ENCODE results near the gene MAP4K3.

GRCh38 chr2:39266916-39267434 is 170.1 kb downstream of the MAP4K3 start:
- TF ChIP-seq CTCF (conservative IDR thresholded peaks at IDR 0.05; ENCODE audit: low read length): no peak
- no peak for TF ChIP-seq EZH2phosphoT487 (IDR thresholded peaks at IDR 0.05; ENCODE audit: borderline replicate concordance, low read depth, low read length)
